ENCODE results near the gene CNTNAP5. TPM values are rescaled to one million over a fixed set of nuclear protein-coding genes. Genes with fewer than 3 reads are reported as not detected.
"Not testable (repeated sequence)": the region's sequence is repeated elsewhere in the genome, so short reads cannot be mapped to it uniquely, and the experiment has no call there.

The CNTNAP5 gene
- total RNA-seq, 4 donors from 2014 or later: 0.20 to 1.4 (median 0.68) TPM; not detected in 1

DNA sequence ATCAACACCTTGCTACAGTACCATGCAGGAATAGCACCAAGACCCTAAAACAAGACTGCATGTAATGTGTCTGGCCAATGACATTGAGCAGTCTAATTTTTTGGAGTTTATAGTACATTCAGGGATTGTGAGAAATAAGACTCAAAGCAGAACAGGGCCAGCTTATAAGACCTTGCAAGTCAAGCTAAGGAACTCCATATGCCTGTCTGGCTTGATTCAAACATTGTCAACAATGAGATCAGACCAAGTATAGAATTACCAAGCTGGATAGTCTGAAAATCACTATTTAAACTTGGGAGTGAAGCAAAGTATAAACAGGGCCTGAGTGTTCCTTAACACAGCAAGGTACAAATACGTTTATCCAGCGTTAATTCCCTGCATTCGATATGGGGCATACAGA lies 370.9 kb downstream of the CNTNAP5 start:
- DNase-seq: no peak
- no peaks in the 10 kb centered on the region for H3K9me3 ChIP-seq
- WGBS, 2 donors (ENCODE audit: low coverage in 1 of 2): 61 to 69% methylated on average over 3 of the region's 3 CpGs
- in situ Hi-C loops (cut with MboI; ENCODE audit: low pct_ligation_motif_present in 1 of 4, low pct_unique_long_range_greater_than_20kb in 1 of 4, low sequenced_read_pairs in 3 of 4) (no loop called here), intact Hi-C loops (cut with DNase I; ENCODE audit: low total_unique reads) (no loop called here)
- TF ChIP-seq POLR2A (IDR thresholded peaks at IDR 0.05): no peak
- TF ChIP-seq, protein P1, sequence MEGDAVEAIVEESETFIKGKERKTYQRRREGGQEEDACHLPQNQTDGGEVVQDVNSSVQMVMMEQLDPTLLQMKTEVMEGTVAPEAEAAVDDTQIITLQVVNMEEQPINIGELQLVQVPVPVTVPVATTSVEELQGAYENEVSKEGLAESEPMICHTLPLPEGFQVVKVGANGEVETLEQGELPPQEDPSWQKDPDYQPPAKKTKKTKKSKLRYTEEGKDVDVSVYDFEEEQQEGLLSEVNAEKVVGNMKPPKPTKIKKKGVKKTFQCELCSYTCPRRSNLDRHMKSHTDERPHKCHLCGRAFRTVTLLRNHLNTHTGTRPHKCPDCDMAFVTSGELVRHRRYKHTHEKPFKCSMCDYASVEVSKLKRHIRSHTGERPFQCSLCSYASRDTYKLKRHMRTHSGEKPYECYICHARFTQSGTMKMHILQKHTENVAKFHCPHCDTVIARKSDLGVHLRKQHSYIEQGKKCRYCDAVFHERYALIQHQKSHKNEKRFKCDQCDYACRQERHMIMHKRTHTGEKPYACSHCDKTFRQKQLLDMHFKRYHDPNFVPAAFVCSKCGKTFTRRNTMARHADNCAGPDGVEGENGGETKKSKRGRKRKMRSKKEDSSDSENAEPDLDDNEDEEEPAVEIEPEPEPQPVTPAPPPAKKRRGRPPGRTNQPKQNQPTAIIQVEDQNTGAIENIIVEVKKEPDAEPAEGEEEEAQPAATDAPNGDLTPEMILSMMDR (IDR thresholded peaks at IDR 0.05): no peak
- TF ChIP-seq EP300 (IDR thresholded peaks at IDR 0.05; ENCODE audit: low read depth): no peak
- no peak for TF ChIP-seq POLR2AphosphoS5 (IDR thresholded peaks at IDR 0.05)
- H3K4me3 ChIP-seq: no peak overlapping the region
- no peaks in the 10 kb centered on the region for H3K4me1 ChIP-seq
- H3K36me3 ChIP-seq: no peaks in the 10 kb centered on the region
- H3K27ac ChIP-seq: no peak overlapping the region
- no peaks in the 10 kb centered on the region for H3K27me3 ChIP-seq

DNA sequence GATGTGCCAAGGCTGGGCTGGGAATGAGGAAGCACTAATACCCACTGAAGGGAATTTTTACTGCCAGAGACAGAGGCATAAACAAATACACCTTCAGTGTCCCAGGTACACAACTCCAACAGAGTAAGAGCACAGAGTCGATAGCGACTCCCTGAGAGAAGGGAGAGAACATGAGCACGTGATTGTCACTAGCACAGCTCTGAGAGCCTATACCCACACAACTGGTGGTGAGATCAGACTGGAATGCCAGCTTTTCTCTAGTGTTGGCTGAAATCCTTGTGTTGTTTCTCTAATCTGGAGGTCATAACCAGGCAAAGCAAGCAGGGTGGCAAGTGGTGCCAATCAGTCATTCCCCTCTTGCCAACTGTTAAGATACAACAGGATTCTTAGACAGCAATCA lies 377.2 kb downstream of the CNTNAP5 start:
- Histone ChIP-seq H3K27ac (no peak overlapping the region), H3K4me1 (no peaks in the 10 kb centered on the region), H3K27me3 (no peaks in the 10 kb centered on the region), H3K9me3 (no peaks in the 10 kb centered on the region), H3K36me3 (no peaks in the 10 kb centered on the region), H3K4me3 (no peak overlapping the region)
- TF ChIP-seq POLR2AphosphoS5 (IDR thresholded peaks at IDR 0.05) (no peak), POLR2A (IDR thresholded peaks at IDR 0.05) (no peak)
- TF ChIP-seq, protein P1 (IDR thresholded peaks at IDR 0.05): no peak
- in situ Hi-C loops (cut with MboI; ENCODE audit: low pct_ligation_motif_present in 1 of 4, low pct_unique_long_range_greater_than_20kb in 1 of 4, low sequenced_read_pairs in 3 of 4): no loop called here
- intact Hi-C loops (cut with DNase I; ENCODE audit: low total_unique reads): no loop called here
- no peak for DNase-seq
- WGBS, 2 donors (ENCODE audit: low coverage in 1 of 2): 84% methylated on average over 3 of the region's 3 CpGs; no CpG with 5 or more reads in 1 of the 2 donors

DNA sequence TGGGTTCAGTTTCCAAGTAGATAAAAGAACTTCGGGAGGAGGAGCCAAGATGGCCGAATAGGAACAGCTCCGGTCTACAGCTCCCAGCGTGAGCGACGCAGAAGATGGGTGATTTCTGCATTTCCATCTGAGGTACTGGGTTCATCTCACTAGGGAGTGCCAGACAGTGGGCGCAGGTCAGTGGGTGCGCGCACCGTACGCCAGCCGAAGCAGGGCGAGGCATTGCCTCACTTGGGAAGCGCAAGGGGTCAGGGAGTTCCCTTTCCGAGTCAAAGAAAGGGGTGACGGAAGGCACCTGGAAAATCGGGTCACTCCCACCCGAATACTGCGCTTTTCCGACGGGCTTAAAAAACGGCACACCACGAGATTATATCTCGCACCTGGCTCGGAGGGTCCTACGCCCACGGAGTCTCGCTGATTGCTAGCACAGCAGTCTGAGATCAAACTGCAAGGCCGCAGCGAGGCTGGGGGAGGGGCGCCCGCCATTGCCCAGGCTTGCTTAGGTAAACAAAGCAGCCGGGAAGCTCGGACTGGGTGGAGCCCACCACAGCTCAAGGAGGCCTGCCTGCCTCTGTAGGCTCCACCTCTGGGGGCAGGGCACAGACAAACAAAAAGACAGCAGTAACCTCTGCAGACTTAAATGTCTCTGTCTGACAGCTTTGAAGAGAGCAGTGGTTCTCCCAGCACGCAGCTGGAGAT lies 382.9 kb downstream of the CNTNAP5 start:
- H3K36me3 ChIP-seq; H3K4me1 ChIP-seq; DNase-seq; H3K27ac ChIP-seq; H3K9me3 ChIP-seq; H3K27me3 ChIP-seq; H3K4me3 ChIP-seq; intact Hi-C loops (cut with DNase I; ENCODE audit: low total_unique reads); in situ Hi-C loops (cut with MboI; ENCODE audit: low pct_ligation_motif_present in 1 of 4, low pct_unique_long_range_greater_than_20kb in 1 of 4, low sequenced_read_pairs in 3 of 4): not testable (repeated sequence)
- WGBS, 2 donors (ENCODE audit: low coverage in 1 of 2): 84 to 96% methylated on average over 5 to 32 of the region's 35 CpGs

DNA sequence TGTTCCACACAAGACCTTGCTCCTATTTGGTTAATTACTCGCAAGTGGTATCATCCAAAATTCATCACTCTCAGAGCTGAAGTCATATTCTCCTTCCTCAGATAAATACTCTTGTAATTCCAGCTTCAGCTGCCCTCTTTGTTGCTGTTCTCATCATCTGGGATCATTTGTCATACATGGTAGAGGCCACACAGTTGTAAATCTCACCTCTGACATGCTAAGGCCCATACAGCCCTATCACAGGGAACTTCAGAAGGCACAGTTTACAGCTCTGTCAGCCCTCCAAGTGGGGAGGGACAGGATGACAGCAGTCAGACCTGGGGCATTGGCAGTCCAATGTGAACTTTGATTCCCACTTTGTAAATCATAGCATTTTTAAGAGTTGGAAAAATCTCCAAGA lies 399.0 kb downstream of the CNTNAP5 start:
- 83 to 100% methylated on average over 1 of the region's 1 CpG for WGBS, 2 donors (ENCODE audit: low coverage in 1 of 2)
- in situ Hi-C loops (cut with MboI; ENCODE audit: low pct_ligation_motif_present in 1 of 4, low pct_unique_long_range_greater_than_20kb in 1 of 4, low sequenced_read_pairs in 3 of 4): no loop called here
- intact Hi-C loops (cut with DNase I; ENCODE audit: low total_unique reads): no loop called here
- H3K4me1 ChIP-seq: no peaks in the 10 kb centered on the region
- no peak for DNase-seq
- TF ChIP-seq, protein P1 (IDR thresholded peaks at IDR 0.05): no peak
- no peak for TF ChIP-seq EP300 (IDR thresholded peaks at IDR 0.05; ENCODE audit: low read depth)
- no peak for TF ChIP-seq POLR2A (IDR thresholded peaks at IDR 0.05)
- TF ChIP-seq POLR2AphosphoS5 (IDR thresholded peaks at IDR 0.05): no peak
- H3K36me3 ChIP-seq: no peaks in the 10 kb centered on the region
- H3K27ac ChIP-seq: no peak overlapping the region
- H3K4me3 ChIP-seq: no peak overlapping the region
- H3K9me3 ChIP-seq: no peaks in the 10 kb centered on the region
- H3K27me3 ChIP-seq: no peaks in the 10 kb centered on the region

DNA sequence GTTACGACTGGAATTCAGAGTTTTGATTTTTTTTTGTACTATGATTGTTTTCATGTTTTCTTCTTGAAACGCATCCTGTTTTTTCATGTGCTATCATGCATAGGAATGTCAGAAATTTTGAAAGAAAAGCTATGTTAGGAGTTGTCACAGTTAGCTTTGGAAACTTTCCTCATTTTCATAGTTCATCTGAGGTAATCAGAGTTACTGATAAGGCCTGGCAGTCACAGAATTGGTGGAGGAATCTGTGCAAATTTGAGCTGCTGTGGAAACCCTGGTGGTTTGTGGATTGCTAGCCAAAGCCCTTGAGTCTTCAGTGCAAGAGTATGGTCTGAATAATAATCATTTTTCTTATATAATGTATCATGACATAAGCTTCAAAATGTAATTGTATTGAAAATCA lies 401.0 kb downstream of the CNTNAP5 start:
- intact Hi-C loops (cut with DNase I; ENCODE audit: low total_unique reads): loop anchor here (5.0 kb wide), 1 partner anchor 816 kb away; no protein-coding TSS in a partner anchor
- Histone ChIP-seq H3K27ac (no peak overlapping the region), H3K4me1 (no peaks in the 10 kb centered on the region), H3K9me3 (no peaks in the 10 kb centered on the region), H3K36me3 (no peaks in the 10 kb centered on the region), H3K4me3 (no peak overlapping the region), H3K27me3 (no peaks in the 10 kb centered on the region)
- in situ Hi-C loops (cut with MboI; ENCODE audit: low pct_ligation_motif_present in 1 of 4, low pct_unique_long_range_greater_than_20kb in 1 of 4, low sequenced_read_pairs in 3 of 4): no loop called here
- no peak for DNase-seq
- TF ChIP-seq POLR2A (IDR thresholded peaks at IDR 0.05) (no peak), POLR2AphosphoS5 (IDR thresholded peaks at IDR 0.05) (no peak), EP300 (IDR thresholded peaks at IDR 0.05; ENCODE audit: low read depth) (no peak)
- TF ChIP-seq, protein P1 (IDR thresholded peaks at IDR 0.05): no peak
- 78 to 88% methylated on average over 2 of the region's 2 CpGs for WGBS, 2 donors (ENCODE audit: low coverage in 1 of 2)
